ENCODE measurements around the gene GFOD2.
"Not testable (repeated sequence)": the region's sequence is repeated elsewhere in the genome, so short reads cannot be mapped to it uniquely, and the experiment has no call there.

The GFOD2 gene, protein sequence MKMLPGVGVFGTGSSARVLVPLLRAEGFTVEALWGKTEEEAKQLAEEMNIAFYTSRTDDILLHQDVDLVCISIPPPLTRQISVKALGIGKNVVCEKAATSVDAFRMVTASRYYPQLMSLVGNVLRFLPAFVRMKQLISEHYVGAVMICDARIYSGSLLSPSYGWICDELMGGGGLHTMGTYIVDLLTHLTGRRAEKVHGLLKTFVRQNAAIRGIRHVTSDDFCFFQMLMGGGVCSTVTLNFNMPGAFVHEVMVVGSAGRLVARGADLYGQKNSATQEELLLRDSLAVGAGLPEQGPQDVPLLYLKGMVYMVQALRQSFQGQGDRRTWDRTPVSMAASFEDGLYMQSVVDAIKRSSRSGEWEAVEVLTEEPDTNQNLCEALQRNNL

DNA sequence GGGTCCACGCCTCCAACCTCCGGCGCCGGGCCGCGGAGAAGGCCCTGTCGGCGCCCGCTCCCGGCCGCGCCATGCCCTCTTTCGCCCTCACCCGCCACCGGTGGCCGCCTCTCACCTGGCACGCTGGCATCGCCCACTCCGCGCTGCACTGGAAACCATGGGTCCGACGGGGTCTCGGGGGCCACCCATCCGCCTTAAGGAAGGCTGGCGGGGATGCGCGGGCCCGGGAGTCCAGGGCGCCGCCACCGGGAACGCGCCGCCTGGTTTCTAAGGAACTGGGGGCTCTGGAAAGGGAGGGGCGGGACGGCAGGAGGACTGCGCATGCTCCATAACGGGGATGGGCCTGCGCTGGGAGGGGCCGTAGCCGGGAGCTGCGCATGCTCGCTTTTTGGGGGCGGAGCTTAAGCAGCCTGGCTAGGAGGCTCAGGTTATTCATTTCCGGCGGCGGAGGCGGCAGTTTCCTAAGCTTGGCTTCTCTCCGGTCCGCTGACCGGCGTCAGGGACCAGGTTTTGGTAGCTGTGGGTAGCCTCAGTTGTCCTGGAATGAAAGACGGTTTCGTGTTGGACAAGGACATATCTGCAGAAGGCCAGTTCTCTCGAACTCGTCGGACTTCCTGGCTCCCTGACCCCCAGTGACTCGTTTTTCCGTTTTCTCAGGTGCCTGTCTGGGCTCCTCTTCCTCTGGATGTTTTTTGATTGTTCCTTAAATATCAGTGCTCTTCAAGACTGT lies at the start of gene GFOD2:
TSS of gene GFOD2 (minus strand) at position 269 of the 730 bp plus-strand sequence. CDS start 33,601 bp downstream, outside the sequence.
- DNase-seq (ENCODE audit: insufficient read length, low spot score) = peak; percentile 97
- FAIRE-seq = peak; percentile 94

DNA sequence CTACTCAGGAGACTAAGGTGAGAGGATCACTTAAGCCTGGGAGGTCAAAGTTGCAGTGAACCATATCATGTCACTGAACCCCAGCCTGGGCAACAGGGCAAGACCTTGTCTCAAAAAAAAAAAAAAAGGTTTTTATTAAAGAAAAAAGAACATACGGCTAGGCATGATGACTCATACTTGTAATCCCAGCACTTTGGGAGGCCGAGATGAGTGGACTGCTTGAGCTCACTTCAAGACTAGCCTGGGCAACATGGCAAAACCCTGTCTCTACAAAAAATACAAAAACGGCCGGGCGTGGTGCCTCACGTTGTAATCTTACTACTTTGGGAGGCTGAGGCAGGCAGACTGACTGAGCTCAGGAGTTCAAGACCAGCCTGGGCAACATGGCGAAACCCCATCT lies 48.8 kb upstream of the GFOD2 start:
- FAIRE-seq = no peak
- DNase-seq (ENCODE audit: insufficient read length, low spot score) = no peak

DNA sequence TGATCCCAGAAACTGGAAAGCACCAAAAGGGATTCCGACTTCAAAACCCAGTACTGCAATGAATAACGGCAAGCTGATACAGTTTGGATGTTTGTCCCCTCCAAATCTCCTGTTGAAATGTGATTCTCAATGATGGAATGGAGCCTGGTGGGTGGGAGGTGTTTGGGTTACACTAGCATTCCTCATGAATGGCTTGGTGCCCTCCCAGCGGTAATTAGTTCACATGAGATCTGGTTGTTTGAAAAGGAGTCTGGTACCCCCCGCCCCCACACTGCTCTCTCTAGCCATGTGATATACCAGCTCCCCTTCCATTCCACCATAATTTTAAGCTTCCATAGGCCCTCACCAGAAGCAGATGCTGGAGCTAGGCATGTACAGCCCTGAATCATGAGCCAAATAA lies 47.2 kb upstream of the GFOD2 start:
- FAIRE-seq (no peak), DNase-seq (ENCODE audit: insufficient read length, low spot score) (no peak)

DNA sequence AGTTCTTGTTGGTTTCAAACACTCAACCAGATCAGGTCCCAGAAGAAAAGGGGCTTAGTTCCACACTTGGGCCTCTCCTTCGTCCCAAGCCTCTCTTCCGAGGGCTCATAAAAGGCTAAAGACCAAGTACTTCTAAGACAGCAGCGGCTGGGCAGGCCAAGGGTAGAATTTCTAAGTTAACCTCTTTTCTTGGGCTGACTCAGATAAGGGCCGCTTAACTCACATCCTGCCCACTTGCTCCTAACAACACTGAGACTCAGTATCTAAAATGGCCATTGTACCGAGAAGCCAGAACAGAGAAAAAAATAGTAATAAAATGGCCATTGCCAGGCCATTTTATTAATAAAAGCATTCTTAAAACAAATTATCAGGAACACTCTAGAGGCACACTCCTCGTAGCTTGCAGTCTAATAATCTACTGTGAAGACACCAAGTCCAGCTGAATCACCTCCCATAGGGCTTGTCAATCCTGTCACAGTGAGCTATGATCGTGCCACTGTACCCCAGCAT lies 45.1 kb upstream of the GFOD2 start:
- no peak for FAIRE-seq
- no peak for DNase-seq (ENCODE audit: insufficient read length, low spot score)

DNA sequence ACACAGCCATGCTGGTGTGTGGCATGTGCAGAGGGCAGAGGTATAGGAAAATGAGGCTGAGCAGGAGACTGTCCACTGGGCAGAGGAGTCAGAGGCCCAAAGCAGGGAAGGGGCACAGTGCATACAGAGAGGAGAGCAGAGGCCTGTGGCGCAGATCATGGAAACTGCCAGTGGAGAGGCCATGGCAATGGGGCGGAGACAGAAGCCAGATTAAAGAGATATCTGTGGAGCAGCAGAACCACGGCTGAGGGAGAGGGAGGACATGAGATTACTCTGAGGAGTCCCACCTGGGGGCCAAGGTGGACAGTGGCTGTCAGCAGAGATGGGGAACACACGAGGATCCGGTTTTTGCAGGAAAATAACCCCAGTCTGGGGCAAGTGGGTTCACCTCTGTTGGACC lies 44.0 kb upstream of the GFOD2 start:
- DNase-seq (ENCODE audit: insufficient read length, low spot score) (no peak), FAIRE-seq (no peak)

DNA sequence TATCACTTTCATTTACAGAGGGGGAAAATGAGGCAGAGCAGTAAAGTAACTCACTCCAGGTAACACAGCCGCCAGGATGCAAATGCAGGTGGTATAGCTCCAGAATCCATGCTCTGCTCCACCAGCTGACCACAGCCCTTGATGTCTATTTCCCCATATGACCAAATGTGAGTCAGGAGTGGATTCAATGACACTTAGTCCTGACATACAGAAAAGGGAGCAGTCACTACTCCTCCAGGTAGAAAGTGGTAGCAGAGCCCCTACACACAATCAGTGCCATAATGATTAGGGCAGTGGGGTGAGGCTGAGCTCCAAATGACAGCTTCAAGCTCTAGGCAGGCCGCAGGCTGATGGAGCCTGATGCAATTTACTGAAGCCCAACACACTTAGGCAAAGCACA lies 43.3 kb upstream of the GFOD2 start:
- no peak for DNase-seq (ENCODE audit: insufficient read length, low spot score)
- FAIRE-seq = no peak

DNA sequence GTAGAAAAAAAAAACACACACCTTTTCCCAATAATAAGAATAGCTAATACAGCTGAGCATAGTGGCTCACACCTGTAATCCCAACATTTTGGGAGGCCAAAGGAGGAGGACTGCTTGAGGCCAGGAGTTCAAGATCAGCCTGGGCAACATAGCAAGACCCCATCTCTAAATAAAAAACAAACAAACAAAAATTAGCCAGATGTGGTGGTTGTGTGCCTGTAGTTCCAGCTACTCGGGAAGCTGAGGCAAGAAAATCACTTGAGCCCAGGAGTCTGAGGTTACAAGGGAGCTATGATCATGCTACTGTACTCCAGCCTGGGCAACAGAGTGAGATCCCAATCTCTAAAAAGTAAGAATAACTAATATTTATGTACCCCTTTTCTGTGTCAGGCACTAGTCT lies 42.8 kb upstream of the GFOD2 start:
- FAIRE-seq = no peak
- DNase-seq (ENCODE audit: insufficient read length, low spot score) = no peak

DNA sequence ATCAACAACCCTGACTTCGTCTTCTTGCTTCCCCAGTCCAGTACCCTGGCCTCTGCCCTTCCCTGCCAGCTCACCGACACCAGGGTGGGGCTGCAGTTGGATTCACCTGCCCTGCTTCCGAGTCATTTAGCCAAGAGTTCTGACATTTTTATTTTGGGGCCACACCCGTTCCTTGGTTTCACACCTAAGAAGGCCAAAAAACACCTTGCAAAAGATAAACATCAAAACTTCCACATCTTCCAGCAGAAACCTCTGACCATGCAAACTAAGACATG lies 41.8 kb upstream of the GFOD2 start:
- DNase-seq (ENCODE audit: insufficient read length, low spot score) (no peak), FAIRE-seq (no peak)

DNA sequence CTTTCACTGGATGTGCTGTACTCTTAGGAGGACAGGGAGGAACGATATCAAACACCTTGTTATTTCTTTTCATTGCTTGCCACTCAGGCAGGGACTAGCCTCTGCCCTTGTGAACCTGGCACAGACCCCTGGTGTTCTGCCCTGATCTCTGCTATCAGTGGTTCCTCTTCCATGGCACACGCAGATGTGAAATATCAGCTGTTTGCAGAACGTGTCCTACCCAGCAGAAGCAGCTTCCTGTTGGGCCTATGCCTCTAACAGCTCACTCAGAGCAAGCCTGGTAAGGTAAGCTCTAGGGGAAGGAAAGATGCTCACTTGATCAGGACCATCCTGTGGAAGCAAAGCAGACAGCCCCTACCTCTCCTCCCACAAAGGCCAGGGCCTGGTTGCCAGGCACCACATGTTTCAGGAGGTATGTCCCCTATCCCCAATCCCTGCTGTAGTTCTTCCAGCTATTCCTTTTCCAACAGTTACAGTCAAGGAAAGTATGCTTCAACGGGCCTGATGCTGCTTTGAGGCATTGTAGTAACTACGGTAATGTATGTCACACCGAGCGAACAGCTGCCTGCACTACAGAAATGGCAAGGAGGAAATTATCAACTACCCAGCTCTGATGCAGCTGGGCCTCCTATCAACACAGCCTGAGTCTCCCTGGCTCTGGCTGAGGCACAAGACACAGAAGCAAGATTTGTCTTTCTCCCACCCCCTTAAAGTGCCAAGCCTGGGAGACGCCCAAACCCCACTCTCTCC lies 41.3 kb upstream of the GFOD2 start:
- DNase-seq (ENCODE audit: insufficient read length, low spot score) (no peak), FAIRE-seq (no peak)

DNA sequence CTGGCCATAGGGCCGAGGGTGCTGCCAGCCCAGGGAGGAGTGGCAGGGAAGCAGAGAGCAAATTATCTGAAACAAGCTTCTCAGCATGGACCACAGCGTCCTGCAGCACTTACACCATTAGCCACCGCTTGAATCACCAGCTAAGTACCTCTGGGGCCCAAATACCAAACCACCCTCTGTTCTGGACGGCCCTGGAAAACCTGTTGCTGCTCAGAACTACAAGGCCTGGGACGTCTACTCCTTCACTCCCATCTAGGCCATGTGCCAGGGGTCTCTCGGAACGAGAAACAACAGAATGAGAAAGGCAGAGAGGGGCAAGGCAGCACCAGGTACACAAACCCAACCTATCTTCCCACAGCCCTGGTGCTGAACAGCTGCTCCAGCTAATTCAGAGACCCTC lies 39.9 kb upstream of the GFOD2 start:
- FAIRE-seq (no peak), DNase-seq (ENCODE audit: insufficient read length, low spot score) (no peak)

DNA sequence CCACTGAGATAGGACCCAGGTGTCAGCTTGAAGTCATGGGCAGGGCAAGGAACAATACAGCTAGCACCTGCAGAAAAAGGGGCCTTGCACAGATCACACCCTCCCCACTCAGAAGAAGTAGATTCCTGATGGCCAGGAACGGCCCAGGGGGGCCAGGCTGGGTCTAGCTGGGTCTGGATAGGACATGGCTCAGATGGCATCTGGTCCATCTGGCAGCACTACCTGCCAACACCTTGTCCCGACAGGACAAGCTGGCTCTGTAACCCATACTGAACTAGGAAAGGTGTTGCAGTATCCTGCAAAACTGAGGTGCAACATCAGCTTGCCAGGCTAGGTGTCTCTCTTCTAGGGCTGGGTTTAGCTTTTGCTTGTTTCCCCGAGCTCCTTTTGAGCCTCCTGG lies 38.9 kb upstream of the GFOD2 start:
- DNase-seq (ENCODE audit: insufficient read length, low spot score) (no peak), FAIRE-seq (no peak)

DNA sequence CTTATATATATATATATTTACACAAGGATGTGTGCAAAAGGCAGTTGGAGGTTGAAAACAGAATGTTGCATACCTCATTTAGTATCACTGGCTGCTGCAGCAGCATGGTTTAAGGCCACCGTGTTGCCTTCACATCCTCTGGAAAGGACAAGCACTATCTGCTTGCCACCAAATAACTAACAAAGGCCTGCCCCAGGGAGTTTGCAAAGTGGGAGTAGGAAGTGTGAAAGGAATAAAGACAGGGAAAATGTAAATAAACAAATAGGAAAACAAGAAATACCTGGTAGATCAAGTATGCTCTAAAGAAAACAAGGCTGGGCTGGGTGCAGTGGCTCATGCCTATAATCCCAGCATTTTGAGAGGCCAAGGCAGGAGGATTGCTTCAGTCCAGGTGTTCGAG lies 33.5 kb upstream of the GFOD2 start:
- no peak for FAIRE-seq
- no peak for DNase-seq (ENCODE audit: insufficient read length, low spot score)

DNA sequence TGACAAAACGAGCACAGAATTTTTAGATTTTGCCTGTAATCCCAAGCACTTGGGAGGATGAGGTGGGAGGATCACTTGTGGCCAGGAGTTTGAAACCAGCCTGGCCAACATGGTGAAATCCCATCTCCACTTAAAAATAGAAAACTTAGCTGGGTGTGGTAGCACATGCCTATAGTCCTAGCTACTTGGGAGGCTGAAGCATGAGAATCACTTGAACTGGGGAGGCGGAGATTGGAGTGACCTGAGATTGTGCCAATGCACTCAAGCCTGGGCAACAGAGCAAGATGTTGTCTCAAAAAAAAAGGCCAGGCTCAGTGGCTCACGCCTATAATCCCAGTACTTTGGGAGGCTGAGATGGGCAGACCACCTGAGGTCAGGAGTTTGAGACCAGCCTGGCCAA lies 32.2 kb upstream of the GFOD2 start:
- not testable (repeated sequence) for FAIRE-seq; DNase-seq (ENCODE audit: insufficient read length, low spot score)

DNA sequence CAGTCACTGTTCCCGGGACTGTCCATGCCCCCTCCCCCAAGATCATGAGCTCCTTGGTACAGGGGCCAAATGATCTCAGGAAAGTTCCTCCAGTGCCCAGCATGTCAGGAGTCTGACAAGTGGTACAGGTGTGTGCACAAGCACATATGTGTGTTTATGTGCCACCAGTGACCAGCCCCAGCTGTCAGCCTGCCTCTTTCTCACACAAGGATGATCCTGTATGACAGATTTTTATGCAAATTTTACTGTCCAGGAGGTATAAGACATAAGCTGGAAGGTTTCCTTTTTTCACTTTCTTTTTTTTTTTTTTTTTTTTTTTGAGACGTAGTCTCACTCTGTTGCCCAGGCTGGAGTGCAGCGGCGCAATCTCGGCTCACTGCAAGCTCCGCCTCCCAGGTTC lies 31.4 kb upstream of the GFOD2 start:
- DNase-seq (ENCODE audit: insufficient read length, low spot score) (peak; percentile 32), FAIRE-seq (no peak)

DNA sequence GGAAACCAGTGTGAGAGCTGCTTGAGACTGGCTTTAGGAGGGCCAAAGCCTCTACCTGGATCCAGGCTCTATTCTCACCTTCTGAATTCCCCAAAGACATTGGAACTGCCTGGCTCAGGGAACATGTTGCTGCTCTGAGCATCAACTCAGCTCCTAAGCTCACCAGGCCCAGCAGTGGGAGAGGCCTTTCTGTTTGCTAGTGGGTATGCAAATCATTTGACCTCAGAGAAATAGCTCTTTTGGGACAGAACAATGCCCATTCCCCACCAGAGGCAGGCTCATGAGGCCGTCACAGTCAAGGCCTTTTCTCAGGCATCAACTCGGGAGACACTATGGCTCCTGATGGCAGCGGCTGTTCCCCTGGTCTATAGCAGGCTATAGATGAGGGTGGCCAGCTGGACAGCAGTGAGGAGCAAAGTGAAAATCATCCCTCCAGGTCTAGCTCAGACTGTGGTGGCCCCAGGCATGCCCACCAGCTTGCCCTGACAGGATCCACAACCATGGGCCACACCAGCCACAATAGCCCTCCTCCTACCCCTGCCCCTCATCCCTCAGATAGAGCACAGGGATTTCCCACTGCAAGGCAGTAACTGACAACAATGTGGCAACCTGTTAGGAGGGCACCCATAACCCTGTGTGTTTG lies 30.4 kb upstream of the GFOD2 start:
- FAIRE-seq (no peak), DNase-seq (ENCODE audit: insufficient read length, low spot score) (no peak)

DNA sequence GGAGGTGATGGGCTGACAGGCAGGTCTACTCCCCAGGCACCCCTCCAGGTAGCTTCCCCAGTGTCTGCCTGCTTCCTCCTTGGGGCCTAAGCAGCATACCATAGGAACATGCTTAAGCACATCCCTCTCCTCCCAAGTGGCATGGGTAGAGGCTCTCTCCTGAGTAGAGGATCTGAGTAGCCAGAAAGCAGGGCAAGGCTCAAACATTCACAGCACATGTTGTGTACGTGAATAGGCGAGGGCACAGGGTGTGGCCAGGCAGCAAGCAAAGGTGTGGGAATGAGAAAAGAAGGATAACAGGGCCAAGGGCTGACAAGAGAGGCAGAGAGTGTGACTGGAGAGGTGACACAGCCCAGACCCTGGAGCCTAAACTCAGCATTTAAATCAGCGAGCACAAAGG lies 29.7 kb upstream of the GFOD2 start:
- FAIRE-seq = no peak
- no peak for DNase-seq (ENCODE audit: insufficient read length, low spot score)

DNA sequence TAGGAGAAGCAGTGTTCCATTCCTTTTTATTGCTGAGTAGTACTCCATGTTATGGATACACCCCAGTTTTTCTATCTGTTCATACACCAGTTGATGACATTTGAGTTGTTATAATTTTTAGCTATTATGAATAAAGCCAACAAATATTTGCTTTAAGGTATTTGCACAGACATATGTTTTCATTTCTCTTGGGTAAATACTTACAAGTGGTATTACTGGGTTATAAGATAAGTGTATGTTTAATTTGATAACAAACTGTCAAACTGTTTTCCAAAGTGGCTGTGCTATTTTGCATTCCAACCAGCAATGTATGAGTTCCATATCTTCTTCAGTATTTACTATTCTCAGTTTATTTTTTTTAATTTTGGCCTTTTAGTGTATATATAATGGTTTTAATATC lies 27.7 kb upstream of the GFOD2 start:
- DNase-seq (ENCODE audit: insufficient read length, low spot score) = no peak
- FAIRE-seq = no peak

DNA sequence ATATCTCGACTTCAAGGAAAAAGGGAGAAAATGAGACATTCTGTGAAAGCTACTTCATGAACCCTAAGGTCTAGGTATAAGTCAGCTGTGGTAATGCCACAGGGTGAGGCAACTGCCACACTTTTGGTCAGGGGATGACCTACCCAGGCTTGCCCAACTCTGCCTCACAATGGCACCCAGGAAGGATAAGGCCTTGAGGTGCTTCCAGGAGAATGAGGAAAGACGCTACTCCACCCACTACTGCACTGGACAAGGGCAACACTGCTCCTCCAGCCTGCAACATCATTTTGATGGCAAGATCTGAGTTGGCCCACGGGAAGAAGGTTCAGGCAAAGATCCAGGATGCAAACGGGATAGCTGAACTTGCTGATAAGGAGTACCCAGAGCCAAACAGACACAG lies 22.0 kb upstream of the GFOD2 start:
- FAIRE-seq (no peak), DNase-seq (ENCODE audit: insufficient read length, low spot score) (no peak)

DNA sequence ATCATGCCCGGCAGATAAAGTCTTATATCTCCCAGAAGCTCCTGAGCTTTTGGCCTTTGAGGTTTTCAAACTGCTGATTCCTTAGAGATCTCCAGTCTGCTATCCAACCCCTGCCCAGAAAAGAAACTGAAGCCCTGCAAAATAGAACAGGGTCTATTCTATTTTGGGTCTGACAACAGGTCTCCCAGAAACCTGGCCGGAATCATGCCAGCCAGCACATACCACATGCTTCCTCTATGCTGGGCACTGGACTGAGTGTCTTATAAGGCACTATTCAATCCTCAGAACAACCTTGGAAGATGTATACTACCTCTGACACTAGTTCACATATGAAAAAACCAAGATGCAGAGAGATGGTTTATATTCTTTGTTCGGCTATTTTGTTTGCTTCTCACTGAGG lies 21.3 kb upstream of the GFOD2 start:
- DNase-seq (ENCODE audit: insufficient read length, low spot score) (no peak), FAIRE-seq (no peak)

DNA sequence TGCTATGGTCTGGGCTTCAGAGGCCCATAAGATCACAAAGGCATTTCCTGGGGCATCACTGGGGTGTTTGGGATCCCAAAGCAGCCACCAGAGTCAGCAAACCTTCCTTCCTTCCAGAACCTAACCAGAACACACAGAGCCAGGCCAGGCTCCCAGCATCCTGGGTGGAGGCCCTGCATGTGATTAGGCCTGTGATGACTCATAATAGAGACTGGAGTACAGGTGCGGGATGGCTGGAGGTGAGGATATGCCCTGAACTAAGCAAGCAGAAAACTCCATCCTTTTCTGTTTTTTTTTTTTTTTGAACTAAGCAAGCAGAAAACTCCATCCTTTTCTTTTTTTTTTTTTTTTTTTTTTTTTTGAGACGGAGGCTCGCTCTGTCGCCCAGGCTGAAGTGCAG lies 17.7 kb upstream of the GFOD2 start:
- FAIRE-seq = no peak
- no peak for DNase-seq (ENCODE audit: insufficient read length, low spot score)

DNA sequence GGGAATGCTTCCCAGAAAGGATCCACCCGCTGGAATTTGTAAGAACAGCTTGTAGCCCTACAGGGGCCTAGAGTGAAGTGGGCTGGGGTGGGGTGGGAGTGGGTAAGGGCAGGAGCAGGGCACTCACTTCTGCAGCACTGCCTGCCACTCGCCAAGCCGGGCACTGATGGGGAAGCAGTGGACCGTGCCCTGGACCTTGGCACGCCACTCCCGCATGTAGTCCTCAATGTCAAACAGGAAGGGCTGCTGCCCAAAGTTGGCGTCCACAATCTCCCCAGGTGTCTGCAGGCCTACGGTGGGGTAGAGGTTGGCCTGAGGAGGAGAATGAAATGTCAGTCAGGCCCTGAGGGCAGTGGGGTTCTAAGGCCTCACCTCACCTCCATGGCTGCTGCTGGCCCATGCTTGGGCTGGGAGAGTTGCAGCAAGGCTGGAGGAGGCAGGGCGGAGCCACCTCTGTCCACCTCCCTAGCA lies 15.7 kb upstream of the GFOD2 start:
- FAIRE-seq (no peak), DNase-seq (ENCODE audit: insufficient read length, low spot score) (no peak)
